Measurements from ENCODE around the gene PFKFB4.

PFKFB4 gene

GRCh38 chr3:48595075-48595525 lies 38.5 kb upstream of the PFKFB4 start, which contains the start of gene COL7A1:
Gene COL7A1 (minus strand): TSS chr3:48595329. CDS start chr3:48595159, 170 bp downstream.
- TF ChIP-seq MAX (IDR thresholded peaks at IDR 0.05; ENCODE audit: low read depth, low read length) (no peak), MYC (IDR thresholded peaks at IDR 0.05; ENCODE audit: low read depth, low read length) (no peak), POLR2A (IDR thresholded peaks at IDR 0.05; ENCODE audit: extremely low read depth, insufficient read length) (no peak)
- no peak within 1 kb of the TSS for H3K4me3 ChIP-seq (ENCODE audit: low read depth, low read length)
- DNase-seq (ENCODE audit: low read depth) = no peak

- H3K4me3 ChIP-seq (ENCODE audit: low read depth, low read length) = no peak overlapping the region
- no peak for DNase-seq (ENCODE audit: low read depth)
- TF ChIP-seq MAX (IDR thresholded peaks at IDR 0.05; ENCODE audit: low read depth, low read length) (no peak), POLR2A (IDR thresholded peaks at IDR 0.05; ENCODE audit: extremely low read depth, insufficient read length) (no peak), MYC (IDR thresholded peaks at IDR 0.05; ENCODE audit: low read depth, low read length) (no peak), CTCF (IDR thresholded peaks at IDR 0.05; ENCODE audit: low read depth, low read length) (no peak)
Observed at GRCh38 chr3:48594417-48595049, 37.9 kb upstream of the PFKFB4 start.

GRCh38 chr3:48593337-48593736 lies 36.7 kb upstream of the PFKFB4 start:
- DNase-seq (ENCODE audit: low read depth) = no peak
- TF ChIP-seq MAX (IDR thresholded peaks at IDR 0.05; ENCODE audit: low read depth, low read length) = no peak
- TF ChIP-seq MYC (IDR thresholded peaks at IDR 0.05; ENCODE audit: low read depth, low read length) = no peak
- no peak for TF ChIP-seq CTCF (IDR thresholded peaks at IDR 0.05; ENCODE audit: low read depth, low read length)
- no peak for TF ChIP-seq POLR2A (IDR thresholded peaks at IDR 0.05; ENCODE audit: extremely low read depth, insufficient read length)
- no peak overlapping the region for H3K4me3 ChIP-seq (ENCODE audit: low read depth, low read length)

GRCh38 chr3:48592519-48593087 lies 36.0 kb upstream of the PFKFB4 start:
- no peak overlapping the region for H3K4me3 ChIP-seq (ENCODE audit: low read depth, low read length)
- TF ChIP-seq MAX (IDR thresholded peaks at IDR 0.05; ENCODE audit: low read depth, low read length) = no peak
- no peak for TF ChIP-seq CTCF (IDR thresholded peaks at IDR 0.05; ENCODE audit: low read depth, low read length)
- no peak for TF ChIP-seq POLR2A (IDR thresholded peaks at IDR 0.05; ENCODE audit: extremely low read depth, insufficient read length)
- TF ChIP-seq MYC (IDR thresholded peaks at IDR 0.05; ENCODE audit: low read depth, low read length) = no peak
- no peak for DNase-seq (ENCODE audit: low read depth)

GRCh38 chr3:48591886-48592518 lies 35.4 kb upstream of the PFKFB4 start:
- TF ChIP-seq CTCF (IDR thresholded peaks at IDR 0.05; ENCODE audit: low read depth, low read length) (no peak), MAX (IDR thresholded peaks at IDR 0.05; ENCODE audit: low read depth, low read length) (no peak), MYC (IDR thresholded peaks at IDR 0.05; ENCODE audit: low read depth, low read length) (no peak), POLR2A (IDR thresholded peaks at IDR 0.05; ENCODE audit: extremely low read depth, insufficient read length) (no peak)
- DNase-seq (ENCODE audit: low read depth) = no peak
- no peak overlapping the region for H3K4me3 ChIP-seq (ENCODE audit: low read depth, low read length)

- no peak for TF ChIP-seq MYC (IDR thresholded peaks at IDR 0.05; ENCODE audit: low read depth, low read length)
- no peak for TF ChIP-seq CTCF (IDR thresholded peaks at IDR 0.05; ENCODE audit: low read depth, low read length)
- TF ChIP-seq MAX (IDR thresholded peaks at IDR 0.05; ENCODE audit: low read depth, low read length) = no peak
- TF ChIP-seq POLR2A (IDR thresholded peaks at IDR 0.05; ENCODE audit: extremely low read depth, insufficient read length) = no peak
- no peak overlapping the region for H3K4me3 ChIP-seq (ENCODE audit: low read depth, low read length)
- DNase-seq (ENCODE audit: low read depth) = no peak
Observed at GRCh38 chr3:48591436-48591835, 34.8 kb upstream of the PFKFB4 start.
